GM18520 (cell line): ENCODE data around the gene PHF3.

ENCODE experiments used
- ATAC-seq: cut with Tn5 transposase; IDR thresholded peaks from one replicate; pipeline ENCODE4 v1.9.1; 2021; ENCODE audit not compliant: unreplicated experiment

Gene PHF3

GRCh38 chr6:63644668-63645326, 9.2 kb downstream of the PHF3 start:
- ATAC-seq, result no peak

GRCh38 chr6:63649269-63649668, 13.7 kb downstream of the PHF3 start:
- no peak for ATAC-seq

- ATAC-seq, result no peak
Observed at GRCh38 chr6:63649847-63650265, 14.3 kb downstream of the PHF3 start.

- ATAC-seq, result no peak
Observed at GRCh38 chr6:63652980-63653379, 17.4 kb downstream of the PHF3 start.

- ATAC-seq, result no peak
Observed at GRCh38 chr6:63660757-63661156, 25.2 kb downstream of the PHF3 start.

GRCh38 chr6:63661769-63662168, 26.2 kb downstream of the PHF3 start:
- no peak for ATAC-seq

GRCh38 chr6:63663147-63663955, 27.7 kb downstream of the PHF3 start:
- ATAC-seq, result no peak

GRCh38 chr6:63663956-63664281, 28.3 kb downstream of the PHF3 start:
- no peak for ATAC-seq

GRCh38 chr6:63671098-63671754, 35.6 kb downstream of the PHF3 start:
- ATAC-seq, result no peak

- no peak for ATAC-seq
Observed at GRCh38 chr6:63672582-63673129, 37.1 kb downstream of the PHF3 start.

GRCh38 chr6:63673692-63674091, 38.1 kb downstream of the PHF3 start:
- no peak for ATAC-seq

GRCh38 chr6:63674635-63675034, 39.0 kb downstream of the PHF3 start:
- no peak for ATAC-seq

- no peak for ATAC-seq
Observed at GRCh38 chr6:63675138-63675537, 39.5 kb downstream of the PHF3 start.

GRCh38 chr6:63676412-63677114, 41.0 kb downstream of the PHF3 start:
- no peak for ATAC-seq

- ATAC-seq, result no peak
Observed at GRCh38 chr6:63677282-63677681, 41.7 kb downstream of the PHF3 start.

- no peak for ATAC-seq
Observed at GRCh38 chr6:63683071-63683603, 47.5 kb downstream of the PHF3 start.

- ATAC-seq, result peak; percentile 61
Observed at GRCh38 chr6:63685446-63686379, 50.1 kb downstream of the PHF3 start.

GRCh38 chr6:63689421-63689820, 53.8 kb downstream of the PHF3 start:
- ATAC-seq, result no peak

GRCh38 chr6:63690221-63690620, 54.6 kb downstream of the PHF3 start:
- ATAC-seq, result no peak

- no peak for ATAC-seq
Observed at GRCh38 chr6:63705707-63706106, 70.1 kb downstream of the PHF3 start.
